ENCODE data around the gene RLN3. TPM values are rescaled to one million over a fixed set of nuclear protein-coding genes. Genes with fewer than 3 reads are reported as not detected.
"Not testable (repeated sequence)": the region's sequence is repeated elsewhere in the genome, so short reads cannot be mapped to it uniquely, and the experiment has no call there.

Gene RLN3
- total and polyA plus RNA-seq, 2 experiments from 2014 or later, result not detected

- Histone ChIP-seq H3K27me3 (replicated peaks; ENCODE audit: insufficient read depth) (no peaks in the 10 kb centered on the region), H3K79me2 (ENCODE audit: insufficient read depth) (no peaks in the 10 kb centered on the region), H3K27ac (no peak overlapping the region), H3K4me3 (no peak overlapping the region), H4K20me1 (ENCODE audit: insufficient read depth) (no peaks in the 10 kb centered on the region), H2AFZ (no peak overlapping the region), H3K9ac (no peak overlapping the region), H3K9me3 (ENCODE audit: low read depth) (no peaks in the 10 kb centered on the region), H3K4me1 (ENCODE audit: insufficient read depth) (no peaks in the 10 kb centered on the region), H3K9me2 (ENCODE audit: insufficient read depth) (no peaks in the 10 kb centered on the region), H3F3A (ENCODE audit: insufficient read depth) (no peaks in the 10 kb centered on the region), H3K36me3 (ENCODE audit: low read depth) (no peaks in the 10 kb centered on the region), H3K4me2 (ENCODE audit: unreplicated experiment) (no peak overlapping the region)
- in situ Hi-C loops (cut with MboI), result no loop called here
- TF ChIP-seq EZH2phosphoT487 (IDR thresholded peaks at IDR 0.05; ENCODE audit: insufficient read depth, low read depth) (no peak), EZH2 (IDR thresholded peaks at IDR 0.05; ENCODE audit: insufficient read depth, poor library complexity, severe bottlenecking) (no peak)
- WGBS, 2 experiments (ENCODE audit: low coverage in 1 of 2, low lambda C conversion rate in 2 of 2, missing lambda C conversion rate in 2 of 2), result 34 to 36% methylated on average over 4 of the region's 4 CpGs
- DNase-seq, result no peak
Observed at GRCh38 chr19:14028901-14029300, 953 bp downstream of the RLN3 start.

GRCh38 chr19:14030997-14031718 lies 3.2 kb downstream of the RLN3 start:
- Histone ChIP-seq H3K79me2 (ENCODE audit: insufficient read depth) (no peaks in the 10 kb centered on the region), H3K9me2 (ENCODE audit: insufficient read depth) (no peaks in the 10 kb centered on the region), H3K27me3 (replicated peaks; ENCODE audit: insufficient read depth) (no peaks in the 10 kb centered on the region), H3K27ac (no peak overlapping the region), H4K20me1 (ENCODE audit: insufficient read depth) (no peaks in the 10 kb centered on the region), H3K4me1 (ENCODE audit: insufficient read depth) (peaks cover 8% of the 10 kb centered on the region; the same call in 1 of the 2 replicates), H3F3A (ENCODE audit: insufficient read depth) (no peaks in the 10 kb centered on the region), H3K36me3 (ENCODE audit: low read depth) (no peaks in the 10 kb centered on the region), H3K4me3 (peak overlapping the region; percentile 81), H2AFZ (peak overlapping the region; percentile 93), H3K4me2 (ENCODE audit: unreplicated experiment) (peak overlapping the region; percentile 86), H3K9me3 (ENCODE audit: low read depth) (no peaks in the 10 kb centered on the region), H3K9ac (peak overlapping the region; percentile 66)
- no peak for DNase-seq
- TF ChIP-seq EZH2 (IDR thresholded peaks at IDR 0.05; ENCODE audit: insufficient read depth, poor library complexity, severe bottlenecking) (no peak), EZH2phosphoT487 (IDR thresholded peaks at IDR 0.05; ENCODE audit: insufficient read depth, low read depth) (no peak)
- WGBS, 2 experiments (ENCODE audit: low coverage in 1 of 2, low lambda C conversion rate in 2 of 2, missing lambda C conversion rate in 2 of 2), result 29 to 53% methylated on average over 9 to 19 of the region's 20 CpGs
- in situ Hi-C loops (cut with MboI), result no loop called here

- Histone ChIP-seq H3K9ac (peak within 1 kb of the TSS; percentile 66), H4K20me1 (ENCODE audit: insufficient read depth) (no peaks in the 10 kb centered on the region), H3K9me2 (ENCODE audit: insufficient read depth) (no peaks in the 10 kb centered on the region), H3K27me3 (replicated peaks; ENCODE audit: insufficient read depth) (no peaks in the 10 kb centered on the region), H3K4me2 (ENCODE audit: unreplicated experiment) (peak within 1 kb of the TSS; percentile 86), H2AFZ (peak within 1 kb of the TSS; percentile 93), H3K4me1 (ENCODE audit: insufficient read depth) (peaks cover 8% of the 10 kb centered on the region; the same call in 1 of the 2 replicates), H3K4me3 (peak within 1 kb of the TSS; percentile 81), H3F3A (ENCODE audit: insufficient read depth) (no peaks in the 10 kb centered on the region), H3K36me3 (ENCODE audit: low read depth) (no peaks in the 10 kb centered on the region), H3K27ac (no peak within 1 kb of the TSS), H3K9me3 (ENCODE audit: low read depth) (no peaks in the 10 kb centered on the region), H3K79me2 (ENCODE audit: insufficient read depth) (no peaks in the 10 kb centered on the region)
- TF ChIP-seq EZH2 (IDR thresholded peaks at IDR 0.05; ENCODE audit: insufficient read depth, poor library complexity, severe bottlenecking) (no peak), EZH2phosphoT487 (IDR thresholded peaks at IDR 0.05; ENCODE audit: insufficient read depth, low read depth) (no peak)
- DNase-seq, result peak; percentile 68
- WGBS, 2 experiments (ENCODE audit: low coverage in 1 of 2, low lambda C conversion rate in 2 of 2, missing lambda C conversion rate in 2 of 2), result 1% methylated on average over 51 to 52 of the region's 63 CpGs
- in situ Hi-C loops (cut with MboI), result no loop called here
Observed at GRCh38 chr19:14031719-14032480, 4.0 kb downstream of the RLN3 start, which contains the start of gene IL27RA. Gene IL27RA, plus strand, starts transcription at chr19:14031762. Its CDS starts 111 bp downstream, at chr19:14031873.

- H4K20me1 ChIP-seq (ENCODE audit: insufficient read depth), result no peaks in the 10 kb centered on the region
- H3K79me2 ChIP-seq (ENCODE audit: insufficient read depth), result no peaks in the 10 kb centered on the region
- no peaks in the 10 kb centered on the region for H3K36me3 ChIP-seq (ENCODE audit: low read depth)
- H3K9me3 ChIP-seq (ENCODE audit: low read depth), result no peaks in the 10 kb centered on the region
- peak; percentile 36 for DNase-seq
- in situ Hi-C loops (cut with MboI), result no loop called here
- TF ChIP-seq EZH2phosphoT487 (IDR thresholded peaks at IDR 0.05; ENCODE audit: insufficient read depth, low read depth), result no peak
- no peak for TF ChIP-seq EZH2 (IDR thresholded peaks at IDR 0.05; ENCODE audit: insufficient read depth, poor library complexity, severe bottlenecking)
- H3K4me1 ChIP-seq (ENCODE audit: insufficient read depth), result peaks cover 8% of the 10 kb centered on the region; the same call in 1 of the 2 replicates
- no peak overlapping the region for H3K27ac ChIP-seq
- no peaks in the 10 kb centered on the region for H3K9me2 ChIP-seq (ENCODE audit: insufficient read depth)
- H3K4me3 ChIP-seq, result no peak overlapping the region
- 96 to 100% methylated on average over 2 of the region's 2 CpGs for WGBS, 2 experiments (ENCODE audit: low coverage in 1 of 2, low lambda C conversion rate in 2 of 2, missing lambda C conversion rate in 2 of 2)
- no peak overlapping the region for H2AFZ ChIP-seq
- no peak overlapping the region for H3K4me2 ChIP-seq (ENCODE audit: unreplicated experiment)
- H3K27me3 ChIP-seq (replicated peaks; ENCODE audit: insufficient read depth), result no peaks in the 10 kb centered on the region
- H3K9ac ChIP-seq, result no peak overlapping the region
- no peaks in the 10 kb centered on the region for H3F3A ChIP-seq (ENCODE audit: insufficient read depth)
Observed at GRCh38 chr19:14033946-14034345, 6.0 kb downstream of the RLN3 start.

GRCh38 chr19:14035159-14035558 lies 7.2 kb downstream of the RLN3 start:
- DNase-seq, result peak; percentile 37
- H3K27ac ChIP-seq; H3K79me2 ChIP-seq (ENCODE audit: insufficient read depth); H3K4me1 ChIP-seq (ENCODE audit: insufficient read depth); H3K9ac ChIP-seq; H3K4me3 ChIP-seq; in situ Hi-C loops (cut with MboI); H3K36me3 ChIP-seq (ENCODE audit: low read depth); H2AFZ ChIP-seq; H3K9me2 ChIP-seq (ENCODE audit: insufficient read depth); H4K20me1 ChIP-seq (ENCODE audit: insufficient read depth); H3F3A ChIP-seq (ENCODE audit: insufficient read depth); H3K9me3 ChIP-seq (ENCODE audit: low read depth); H3K4me2 ChIP-seq (ENCODE audit: unreplicated experiment); H3K27me3 ChIP-seq (replicated peaks; ENCODE audit: insufficient read depth): not testable (repeated sequence)
- WGBS, 2 experiments (ENCODE audit: low coverage in 1 of 2, low lambda C conversion rate in 2 of 2, missing lambda C conversion rate in 2 of 2), result 81 to 86% methylated on average over 12 of the region's 12 CpGs
